ENCODE measurements around the gene MOCOS.

Gene MOCOS

DNA sequence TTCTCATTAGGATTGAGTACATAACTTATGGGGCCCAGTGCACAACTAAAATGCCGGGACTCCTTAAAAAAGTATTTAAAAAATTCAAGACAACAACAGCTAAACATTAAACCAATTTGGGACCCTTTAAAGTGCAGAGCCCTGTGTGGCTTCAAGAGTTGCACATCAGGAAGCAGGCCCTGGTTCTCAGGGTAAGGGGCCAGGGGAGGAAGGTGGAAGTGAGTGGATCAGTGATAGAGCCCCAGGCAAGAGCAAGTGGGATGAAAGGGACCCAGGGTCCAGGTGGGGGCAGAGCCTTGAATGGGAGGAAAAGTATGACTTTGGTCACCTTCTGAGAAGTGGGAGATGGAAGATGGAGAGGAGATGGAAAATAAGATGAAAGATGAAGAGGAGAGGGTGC is 107.9 kb downstream of the MOCOS start:
- Mint-ChIP-seq H3K27ac (no peak overlapping the region), H3K4me1 (ENCODE audit: low read depth) (no peaks in the 10 kb centered on the region), H3K4me3 (no peak overlapping the region), H3K36me3 (ENCODE audit: low read depth) (no peaks in the 10 kb centered on the region), H3K27me3 (peaks cover 15% of the 10 kb centered on the region), H3K9me3 (no peaks in the 10 kb centered on the region)

DNA sequence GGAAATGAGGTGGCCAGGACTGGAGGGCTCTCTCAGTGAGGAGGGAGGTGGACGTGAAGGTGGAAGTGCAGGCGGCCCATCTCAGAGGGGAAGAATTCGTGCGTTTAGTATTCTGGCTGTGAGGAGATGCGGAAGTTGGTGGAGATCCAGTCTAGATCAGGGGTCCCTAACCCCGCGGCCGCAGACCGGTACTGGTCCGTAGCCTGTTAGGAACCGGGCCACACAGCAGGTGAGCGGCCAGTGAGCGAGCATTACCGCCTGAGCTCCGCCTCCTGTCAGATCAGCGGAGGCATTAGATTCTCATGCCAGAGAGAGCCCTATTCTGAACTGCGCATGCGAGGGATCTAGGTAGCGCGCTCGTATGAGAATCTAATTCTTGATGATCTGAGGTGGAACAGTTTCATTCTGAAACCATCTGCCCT is 108.6 kb downstream of the MOCOS start:
- peaks cover 20% of the 10 kb centered on the region for H3K27me3 Mint-ChIP-seq
- H3K27ac Mint-ChIP-seq = no peak overlapping the region
- H3K9me3 Mint-ChIP-seq = no peaks in the 10 kb centered on the region
- no peaks in the 10 kb centered on the region for H3K4me1 Mint-ChIP-seq (ENCODE audit: low read depth)
- H3K36me3 Mint-ChIP-seq (ENCODE audit: low read depth) = no peaks in the 10 kb centered on the region
- H3K4me3 Mint-ChIP-seq = no peak overlapping the region

DNA sequence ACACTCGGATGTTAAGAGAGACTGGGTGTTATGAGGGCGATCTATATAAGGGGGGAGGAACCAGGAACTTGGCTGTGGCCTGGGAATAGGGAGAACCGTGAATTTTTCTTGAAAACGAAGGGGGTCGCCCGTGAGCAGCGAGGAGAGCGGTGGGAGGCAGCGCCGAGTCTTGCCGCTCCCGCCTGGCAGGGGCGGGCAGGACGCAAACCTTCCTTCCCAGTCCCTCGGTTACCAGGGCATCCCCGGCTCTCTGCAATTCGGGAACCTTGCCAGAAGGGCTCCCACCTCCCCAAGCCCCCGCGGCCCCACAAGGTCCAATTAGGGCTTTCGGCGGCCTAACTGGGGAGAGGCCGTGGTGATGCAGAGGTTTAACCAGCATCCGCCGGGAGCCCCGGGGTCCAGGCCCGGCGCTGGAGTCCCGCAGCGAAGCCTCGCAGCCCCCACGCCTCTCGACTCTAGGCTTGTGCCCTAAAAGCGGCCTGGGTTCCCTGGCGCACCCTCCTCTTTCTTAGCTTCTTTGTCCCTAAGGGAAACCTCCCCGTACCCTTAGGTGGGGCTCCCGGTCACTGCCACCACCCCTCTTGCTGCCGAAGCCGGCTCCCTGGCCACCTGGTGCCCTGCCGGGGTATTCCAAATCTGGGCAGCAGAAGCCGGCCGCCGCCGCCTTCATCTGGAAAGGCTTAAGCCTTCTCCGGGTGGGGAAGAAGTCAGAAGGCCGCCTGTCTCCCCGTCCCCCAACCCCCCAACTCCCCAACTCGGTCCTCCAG is 109.5 kb downstream of the MOCOS start:
- H3K4me1 Mint-ChIP-seq (ENCODE audit: low read depth) = no peaks in the 10 kb centered on the region
- peak overlapping the region; percentile 32 for H3K4me3 Mint-ChIP-seq
- peaks cover 29% of the 10 kb centered on the region for H3K27me3 Mint-ChIP-seq
- H3K36me3 Mint-ChIP-seq (ENCODE audit: low read depth) = no peaks in the 10 kb centered on the region
- no peaks in the 10 kb centered on the region for H3K9me3 Mint-ChIP-seq
- H3K27ac Mint-ChIP-seq = no peak overlapping the region

DNA sequence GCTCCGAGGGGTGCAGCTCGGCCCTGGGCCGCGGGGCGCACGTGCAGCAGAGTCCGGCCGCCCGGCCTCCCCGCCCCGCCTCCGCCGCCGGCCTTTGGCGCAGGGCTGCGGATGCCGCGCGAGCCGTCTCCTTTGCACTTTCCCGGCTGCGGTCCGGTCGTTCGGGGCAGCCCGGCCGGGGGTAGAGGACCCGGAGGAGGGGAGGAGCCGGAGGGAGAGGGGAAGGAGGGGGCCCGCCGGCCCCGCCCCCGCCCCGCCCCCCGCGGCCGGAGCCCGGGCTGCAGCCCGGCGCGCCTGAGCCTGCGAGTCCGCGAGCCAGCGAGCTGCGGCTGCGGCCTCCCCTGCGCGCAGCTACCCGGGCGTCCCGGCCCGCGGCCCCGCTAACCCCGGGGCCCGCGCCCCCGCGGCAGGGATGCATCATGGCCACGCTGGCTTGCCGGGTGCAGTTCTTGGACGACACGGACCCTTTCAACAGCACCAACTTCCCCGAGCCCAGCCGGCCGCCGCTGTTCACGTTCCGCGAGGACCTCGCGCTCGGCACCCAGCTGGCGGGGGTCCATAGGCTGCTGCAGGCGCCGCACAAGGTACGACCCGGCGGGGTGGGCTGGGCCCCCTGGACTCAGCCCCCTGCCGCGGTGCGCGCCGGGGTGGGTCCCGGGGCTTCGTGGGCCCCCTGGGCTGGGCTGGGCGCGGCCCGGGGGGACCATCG is 110.3 kb downstream of the MOCOS start, which contains the start of gene FHOD3:
Gene FHOD3, plus strand, starts transcription at position 297 of the 709 bp plus-strand sequence. Its CDS starts 123 bp downstream, at position 420.
- peak within 1 kb of the TSS; percentile 32 for H3K4me3 Mint-ChIP-seq

DNA sequence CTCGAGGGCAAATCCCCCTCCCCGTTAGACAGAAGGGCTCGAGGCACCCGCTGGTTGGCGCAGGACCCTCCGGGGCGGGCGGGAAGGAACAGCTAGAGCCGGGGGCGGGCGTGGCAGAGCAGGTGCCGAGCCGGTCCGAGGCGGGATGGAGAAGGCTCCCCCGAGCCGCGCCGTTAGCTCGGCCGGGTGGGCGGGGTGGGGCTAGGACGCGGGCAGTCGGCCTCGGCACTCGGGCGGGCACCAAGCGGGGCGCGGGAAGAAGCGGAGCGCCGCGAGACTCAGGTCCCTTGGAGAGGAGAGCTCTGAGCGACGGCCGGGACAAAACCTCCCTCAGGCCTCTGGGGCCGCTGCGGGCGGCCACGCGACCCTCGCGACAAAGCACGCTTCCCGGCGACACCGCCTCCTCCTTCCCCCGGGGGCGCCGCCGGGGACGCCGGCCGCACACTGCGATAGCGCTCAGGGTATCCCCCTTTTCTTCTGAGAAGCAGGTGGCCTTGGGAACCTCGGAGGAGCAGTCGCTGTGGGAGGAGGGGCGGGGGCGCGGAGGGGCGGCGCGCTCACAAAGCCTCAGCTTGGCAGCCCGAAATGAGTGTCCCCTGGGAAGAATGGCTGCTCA is 110.9 kb downstream of the MOCOS start:
- no peaks in the 10 kb centered on the region for H3K9me3 Mint-ChIP-seq
- H3K4me1 Mint-ChIP-seq (ENCODE audit: low read depth) = no peaks in the 10 kb centered on the region
- peaks cover 40% of the 10 kb centered on the region for H3K27me3 Mint-ChIP-seq
- H3K4me3 Mint-ChIP-seq = no peak overlapping the region
- H3K36me3 Mint-ChIP-seq (ENCODE audit: low read depth) = no peaks in the 10 kb centered on the region
- no peak overlapping the region for H3K27ac Mint-ChIP-seq

More for the DNA sequence above, 110.3 kb downstream of the MOCOS start, which contains the start of gene FHOD3:
- H3K36me3 Mint-ChIP-seq (ENCODE audit: low read depth) = no peaks in the 10 kb centered on the region
- peaks cover 34% of the 10 kb centered on the region for H3K27me3 Mint-ChIP-seq
- H3K9me3 Mint-ChIP-seq = no peaks in the 10 kb centered on the region
- H3K4me1 Mint-ChIP-seq (ENCODE audit: low read depth) = no peaks in the 10 kb centered on the region
- no peak within 1 kb of the TSS for H3K27ac Mint-ChIP-seq

DNA sequence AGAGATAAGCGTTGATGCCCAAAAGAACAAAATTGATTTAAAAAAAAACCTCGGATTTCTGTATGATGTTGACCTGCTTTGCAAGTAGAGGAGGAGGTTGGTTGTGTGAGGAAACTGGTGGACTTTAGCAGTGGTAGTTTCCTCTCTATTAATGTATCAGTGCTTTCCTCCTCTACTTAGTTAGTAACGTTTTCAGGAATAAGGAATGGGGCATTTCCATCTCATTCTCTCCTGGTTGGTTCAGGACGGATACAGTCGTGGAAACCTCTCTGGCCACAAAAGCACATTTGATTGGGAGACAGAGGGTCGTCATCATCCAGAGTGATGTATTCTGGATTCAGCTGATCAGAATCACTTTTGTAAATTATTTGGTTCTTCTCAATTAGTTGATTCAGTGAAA is 111.7 kb downstream of the MOCOS start:
- peak overlapping the region; percentile 11 for H3K4me3 Mint-ChIP-seq
- H3K9me3 Mint-ChIP-seq = no peaks in the 10 kb centered on the region
- peaks cover 48% of the 10 kb centered on the region for H3K27me3 Mint-ChIP-seq
- H3K27ac Mint-ChIP-seq = no peak overlapping the region
- H3K4me1 Mint-ChIP-seq (ENCODE audit: low read depth) = no peaks in the 10 kb centered on the region
- no peaks in the 10 kb centered on the region for H3K36me3 Mint-ChIP-seq (ENCODE audit: low read depth)

DNA sequence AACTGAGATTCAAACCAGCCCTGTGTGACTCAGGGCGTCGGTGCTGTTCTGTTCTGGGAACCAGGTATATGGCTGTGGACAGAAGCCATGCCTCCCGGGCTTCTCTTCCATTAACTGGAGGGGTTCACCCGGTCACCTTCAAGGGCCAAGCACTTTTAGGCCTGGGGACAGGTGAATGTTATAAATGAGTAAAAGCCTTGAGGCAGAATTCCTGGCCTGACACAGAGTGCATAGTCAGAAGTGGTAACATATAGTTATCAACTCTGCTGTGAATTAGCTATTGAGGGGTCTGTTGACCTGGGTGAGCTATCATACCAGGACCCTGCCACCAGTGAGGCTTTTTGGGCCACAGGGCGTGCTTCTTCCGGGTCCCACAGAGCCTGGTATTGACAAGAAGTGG is 112.9 kb downstream of the MOCOS start:
- Mint-ChIP-seq H3K27ac (no peak overlapping the region), H3K4me1 (ENCODE audit: low read depth) (no peaks in the 10 kb centered on the region), H3K4me3 (no peak overlapping the region), H3K36me3 (ENCODE audit: low read depth) (no peaks in the 10 kb centered on the region), H3K9me3 (no peaks in the 10 kb centered on the region), H3K27me3 (peaks cover 59% of the 10 kb centered on the region)

DNA sequence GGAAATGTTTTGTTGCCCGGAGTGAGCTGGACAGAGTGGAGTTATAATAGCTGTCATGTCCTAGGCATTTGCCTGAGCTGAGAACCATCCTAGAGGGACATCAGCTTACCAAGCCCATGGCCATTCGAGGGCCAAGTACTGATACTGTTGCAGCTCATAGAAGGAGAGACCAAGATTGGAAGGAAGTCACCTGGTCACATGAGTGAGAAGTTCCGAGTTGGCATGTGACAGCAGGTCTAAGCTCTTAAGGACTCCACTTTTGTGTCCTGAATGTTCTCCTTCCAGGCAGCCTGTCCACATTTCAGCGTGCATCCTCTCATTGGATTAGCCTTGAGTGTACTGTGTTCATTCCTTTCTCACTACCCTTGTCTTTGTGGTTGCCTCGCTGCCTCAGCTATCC is 114.6 kb downstream of the MOCOS start:
- Mint-ChIP-seq H3K9me3 (no peaks in the 10 kb centered on the region), H3K27ac (no peak overlapping the region), H3K27me3 (peaks cover 76% of the 10 kb centered on the region), H3K4me3 (no peak overlapping the region), H3K4me1 (ENCODE audit: low read depth) (no peaks in the 10 kb centered on the region), H3K36me3 (ENCODE audit: low read depth) (no peaks in the 10 kb centered on the region)

DNA sequence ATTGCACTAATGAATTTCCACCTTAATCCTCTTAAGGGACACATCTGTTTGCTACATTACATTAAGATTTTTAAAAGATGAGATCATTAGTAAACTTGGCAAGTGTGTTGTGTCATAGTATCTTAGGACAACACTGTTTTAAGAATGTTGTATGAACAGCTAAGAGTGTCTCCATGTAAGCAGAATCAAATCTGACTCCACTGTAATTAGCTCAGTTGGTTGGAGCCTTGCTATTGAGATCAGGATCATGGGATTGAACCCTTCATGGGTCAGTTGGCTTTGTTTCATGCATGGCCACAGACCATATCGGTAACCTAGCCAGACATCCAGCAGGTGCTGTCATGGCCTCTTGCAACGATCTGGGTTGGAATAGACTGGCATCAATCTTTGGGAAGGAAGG is 115.4 kb downstream of the MOCOS start:
- Mint-ChIP-seq H3K4me3 (no peak overlapping the region), H3K27ac (no peak overlapping the region), H3K36me3 (ENCODE audit: low read depth) (no peaks in the 10 kb centered on the region), H3K4me1 (ENCODE audit: low read depth) (no peaks in the 10 kb centered on the region), H3K27me3 (peaks cover 82% of the 10 kb centered on the region), H3K9me3 (no peaks in the 10 kb centered on the region)

DNA sequence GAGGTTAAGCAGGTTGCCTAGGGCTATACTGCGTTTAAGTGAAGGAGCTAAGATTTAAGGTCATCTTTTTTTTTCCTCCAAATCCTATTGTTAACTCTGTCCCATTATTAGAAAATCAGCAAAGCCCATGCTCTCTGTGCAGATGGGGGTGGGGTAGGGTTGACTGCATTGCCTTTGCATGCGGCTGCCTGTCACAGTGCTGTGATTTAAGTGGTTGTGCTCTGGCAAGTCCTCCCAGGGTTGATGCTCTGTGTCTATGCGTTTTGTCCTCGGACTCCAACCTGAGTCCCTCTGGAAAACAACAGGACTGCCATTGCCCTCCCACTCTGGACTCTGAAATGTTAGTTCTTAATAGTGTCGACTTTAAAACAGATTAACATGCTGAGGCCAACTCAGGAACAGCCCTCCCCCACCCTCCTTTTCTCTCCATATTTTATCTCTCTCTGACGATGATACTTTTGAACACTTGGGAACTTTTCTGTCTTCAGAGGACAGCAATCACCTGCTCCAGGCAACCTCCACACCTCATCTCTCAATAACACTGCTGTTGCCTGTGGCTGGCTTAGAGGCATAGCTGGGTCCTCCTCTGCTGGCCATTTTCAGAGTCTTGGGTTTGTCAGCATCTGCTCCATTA is 116.0 kb downstream of the MOCOS start:
- Mint-ChIP-seq H3K4me1 (ENCODE audit: low read depth) (no peaks in the 10 kb centered on the region), H3K27me3 (peaks cover 86% of the 10 kb centered on the region), H3K4me3 (no peak overlapping the region), H3K9me3 (no peaks in the 10 kb centered on the region), H3K36me3 (ENCODE audit: low read depth) (no peaks in the 10 kb centered on the region), H3K27ac (no peak overlapping the region)

DNA sequence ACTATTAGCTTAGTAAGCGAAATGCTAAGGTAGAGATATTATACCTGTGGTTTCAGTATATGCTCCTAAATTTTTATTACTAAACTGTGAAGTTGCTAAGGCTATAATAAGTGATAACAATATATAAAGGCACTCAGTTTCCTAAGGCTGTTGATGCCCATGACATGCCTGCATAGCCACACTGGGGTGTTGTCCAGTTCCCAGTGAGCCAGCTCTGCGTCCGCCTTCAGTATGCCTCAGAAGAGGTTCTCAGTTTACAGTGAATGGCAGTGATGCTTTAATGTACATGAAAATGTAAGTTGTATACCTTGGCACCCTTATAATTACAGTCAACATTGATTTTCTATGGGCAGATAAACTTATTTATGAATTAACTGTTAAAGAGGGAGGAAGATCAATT is 117.4 kb downstream of the MOCOS start:
- Mint-ChIP-seq H3K27me3 (peaks cover 78% of the 10 kb centered on the region), H3K27ac (no peak overlapping the region)

DNA sequence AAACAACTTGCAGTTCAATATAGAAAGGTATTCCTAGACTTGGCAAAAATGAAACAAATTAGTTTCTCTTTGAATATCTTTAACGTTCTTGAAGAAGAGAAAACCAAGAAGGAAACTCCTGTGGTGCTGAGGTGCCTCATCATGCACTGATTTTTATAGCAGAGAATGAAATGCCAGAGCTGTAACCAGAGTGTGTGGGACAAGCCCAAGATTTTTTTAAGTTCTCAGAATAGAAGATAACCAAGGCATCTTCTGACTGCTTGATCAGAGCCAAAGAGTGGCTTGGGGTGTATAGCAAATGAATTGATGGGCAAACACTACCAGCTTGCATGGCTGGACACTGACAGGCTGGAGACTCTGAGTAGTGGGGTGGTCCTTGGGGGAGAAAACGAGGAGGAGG is 118.1 kb downstream of the MOCOS start:
- peaks cover 78% of the 10 kb centered on the region for H3K27me3 Mint-ChIP-seq
- H3K27ac Mint-ChIP-seq = no peak overlapping the region
- no peaks in the 10 kb centered on the region for H3K4me1 Mint-ChIP-seq (ENCODE audit: low read depth)
- no peaks in the 10 kb centered on the region for H3K36me3 Mint-ChIP-seq (ENCODE audit: low read depth)
- H3K9me3 Mint-ChIP-seq = no peaks in the 10 kb centered on the region
- H3K4me3 Mint-ChIP-seq = no peak overlapping the region

More for the DNA sequence above, 117.4 kb downstream of the MOCOS start:
- Mint-ChIP-seq H3K9me3 (no peaks in the 10 kb centered on the region), H3K36me3 (ENCODE audit: low read depth) (no peaks in the 10 kb centered on the region), H3K4me3 (no peak overlapping the region), H3K4me1 (ENCODE audit: low read depth) (no peaks in the 10 kb centered on the region)

DNA sequence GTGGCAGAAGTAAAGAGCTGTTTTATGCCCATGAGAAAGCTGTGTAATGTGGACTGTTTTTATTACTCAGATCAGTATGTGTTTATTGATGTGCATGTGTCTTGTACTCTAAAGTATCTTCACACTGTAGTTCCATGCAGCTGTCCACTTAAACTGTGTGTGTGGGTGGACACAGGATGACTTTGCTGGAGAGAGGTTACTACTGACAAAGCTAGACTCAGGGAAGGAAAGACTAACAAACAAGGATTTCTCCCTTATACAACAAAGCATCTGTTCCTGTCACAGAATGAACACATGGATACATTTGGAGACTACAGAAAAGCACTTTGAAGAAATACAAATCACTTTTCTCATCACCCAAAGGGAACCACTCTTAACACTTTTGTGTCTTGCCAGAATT is 120.2 kb downstream of the MOCOS start:
- H3K9me3 Mint-ChIP-seq = no peaks in the 10 kb centered on the region
- H3K36me3 Mint-ChIP-seq (ENCODE audit: low read depth) = no peaks in the 10 kb centered on the region
- H3K4me3 Mint-ChIP-seq = no peak overlapping the region
- peaks cover 65% of the 10 kb centered on the region for H3K27me3 Mint-ChIP-seq
- H3K4me1 Mint-ChIP-seq (ENCODE audit: low read depth) = no peaks in the 10 kb centered on the region
- no peak overlapping the region for H3K27ac Mint-ChIP-seq

DNA sequence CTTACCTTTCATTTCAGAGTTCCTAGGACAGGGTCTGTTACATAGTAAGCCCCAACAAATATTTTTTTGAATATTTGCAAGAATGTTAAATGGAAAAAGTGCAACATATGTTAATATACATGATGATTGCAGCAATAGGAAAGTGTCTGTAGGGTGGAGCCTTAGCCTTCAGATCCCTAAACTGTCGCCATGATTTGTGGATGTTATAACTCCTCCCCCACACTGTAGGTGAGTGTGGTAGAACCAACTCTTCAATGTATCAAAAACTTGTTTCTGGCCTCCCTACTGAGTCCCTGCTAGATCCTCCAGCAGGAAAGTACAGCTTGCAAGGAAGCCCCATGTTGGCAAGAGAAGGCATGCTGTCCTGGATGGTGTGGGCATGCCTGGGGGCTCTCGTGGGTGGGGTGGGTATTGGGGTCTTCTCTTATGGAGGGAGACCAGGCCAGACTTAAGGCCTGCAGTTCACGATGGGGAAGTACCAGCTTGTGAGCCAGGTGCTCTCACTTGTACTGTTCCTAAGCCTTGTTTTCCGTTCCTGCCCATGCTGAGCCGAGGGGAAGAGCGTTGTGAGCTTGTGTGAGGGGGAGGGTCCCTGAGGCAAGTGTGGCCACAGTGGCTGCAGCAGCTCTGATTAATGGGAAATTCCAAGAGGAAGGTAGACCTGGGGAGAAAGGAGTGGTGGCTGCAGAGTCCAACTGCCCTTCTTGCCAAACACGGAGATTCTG is 121.6 kb downstream of the MOCOS start:
- no peaks in the 10 kb centered on the region for H3K9me3 Mint-ChIP-seq
- H3K36me3 Mint-ChIP-seq (ENCODE audit: low read depth) = no peaks in the 10 kb centered on the region
- no peak overlapping the region for H3K4me3 Mint-ChIP-seq
- peaks cover 52% of the 10 kb centered on the region for H3K27me3 Mint-ChIP-seq
- no peak overlapping the region for H3K27ac Mint-ChIP-seq
- H3K4me1 Mint-ChIP-seq (ENCODE audit: low read depth) = no peaks in the 10 kb centered on the region

Data from stimulated activated naive CD8-positive, alpha-beta T cell treated with anti-CD3 and anti-CD28 coated beads, Interleukin-15, Interleukin-2, amounts not matched to agents 100 ng/mL and 50 ng/mL, for 24 hours (primary cell).